ENCODE data around the gene ZCCHC2.
A peak's percentile ranks its signal among the peaks of the same experiment; 100 is the strongest.

Gene ZCCHC2

DNA sequence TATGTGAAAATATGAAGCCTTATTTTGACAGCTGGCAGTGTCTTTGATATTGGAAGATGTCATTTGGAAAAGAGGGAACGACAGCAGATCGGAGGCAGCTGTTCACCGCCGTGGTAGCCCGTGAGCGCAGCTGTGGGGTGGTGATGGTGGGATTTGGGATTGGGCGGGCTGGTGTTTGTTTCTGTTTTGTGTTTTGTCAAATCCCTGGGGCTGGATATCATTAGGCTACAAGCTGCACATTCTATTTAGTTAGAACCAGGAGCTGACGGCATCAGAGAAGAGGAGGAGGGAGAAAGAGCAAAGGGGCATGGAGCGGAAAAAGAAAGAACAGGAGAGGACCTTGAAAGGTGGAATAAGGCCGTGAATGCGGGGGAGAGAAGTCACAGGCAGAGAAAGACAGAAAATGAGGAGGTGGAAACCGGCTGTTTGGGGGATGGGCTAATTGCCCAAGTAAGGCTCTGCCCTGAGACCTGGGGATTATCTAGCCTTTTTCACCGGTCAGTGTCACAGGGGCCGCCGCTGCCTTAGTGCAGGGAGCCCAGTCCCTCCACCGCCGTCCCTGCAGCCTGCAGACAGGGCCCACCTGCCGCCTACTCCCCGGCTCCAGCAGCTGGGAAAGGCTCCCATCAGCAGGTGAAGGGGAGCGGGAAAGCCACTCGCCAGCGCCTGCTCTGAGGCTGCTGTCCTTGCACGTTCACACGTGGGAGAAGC is 88.0 kb downstream of the ZCCHC2 start:
- no peak for DNase-seq

DNA sequence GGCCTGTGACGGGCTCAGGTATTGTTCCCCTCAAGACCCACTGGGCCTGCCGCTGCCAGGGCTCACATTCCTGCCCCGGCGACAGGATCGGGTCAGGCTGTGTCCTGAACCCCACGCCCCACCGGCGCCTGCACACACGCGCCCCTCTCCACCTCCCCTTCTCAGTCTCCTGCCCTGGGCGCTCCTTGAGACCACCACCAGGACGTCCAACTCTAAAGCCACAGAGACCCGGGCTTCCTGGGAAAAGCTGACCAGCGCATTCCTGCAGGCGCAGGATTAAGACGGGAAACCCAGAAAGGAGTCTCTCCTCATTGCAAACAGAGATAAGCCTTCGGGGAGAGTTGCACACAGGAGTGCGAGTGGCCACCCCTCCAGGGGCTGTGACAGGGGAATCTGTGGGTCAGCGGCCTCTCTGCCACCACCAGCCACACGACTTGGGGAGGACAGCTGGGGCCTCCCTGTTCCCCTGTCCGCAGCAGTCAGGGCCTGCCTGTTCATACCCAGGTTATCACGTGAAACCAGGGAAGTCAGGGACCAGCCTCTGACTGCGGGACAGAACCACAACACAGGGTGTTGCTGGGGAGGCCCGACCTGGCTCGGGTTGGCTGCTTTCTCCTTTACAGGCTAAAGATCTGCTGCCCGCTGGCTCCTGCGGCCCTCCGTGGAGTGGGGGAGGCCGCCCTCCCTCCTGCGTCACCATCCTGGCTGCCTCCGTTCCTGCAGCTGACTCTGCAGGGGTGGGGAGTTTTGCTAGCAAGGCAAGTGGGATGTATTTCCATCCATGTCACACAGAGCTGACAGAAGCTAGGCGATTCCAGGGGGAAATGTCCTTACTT is 88.8 kb downstream of the ZCCHC2 start:
- DNase-seq: no peak

DNA sequence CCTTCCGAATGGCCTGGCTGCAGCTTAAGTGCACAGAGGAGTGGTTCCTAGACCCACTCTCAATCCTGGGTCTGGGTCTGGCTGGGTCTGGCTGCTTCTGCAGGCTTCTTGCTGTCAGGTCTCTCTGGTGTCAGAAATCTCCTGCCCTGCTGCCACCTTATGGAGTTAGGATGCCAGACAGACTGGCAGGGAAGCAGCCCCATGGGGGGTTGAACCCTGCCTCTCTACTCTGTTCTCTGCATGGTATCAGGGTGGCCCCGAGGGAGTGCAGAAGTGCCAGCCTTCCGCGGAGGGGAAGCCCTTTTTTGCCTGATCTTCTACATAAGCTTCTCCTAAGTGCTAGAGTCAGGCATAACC is 89.4 kb downstream of the ZCCHC2 start:
- no peak for DNase-seq

DNA sequence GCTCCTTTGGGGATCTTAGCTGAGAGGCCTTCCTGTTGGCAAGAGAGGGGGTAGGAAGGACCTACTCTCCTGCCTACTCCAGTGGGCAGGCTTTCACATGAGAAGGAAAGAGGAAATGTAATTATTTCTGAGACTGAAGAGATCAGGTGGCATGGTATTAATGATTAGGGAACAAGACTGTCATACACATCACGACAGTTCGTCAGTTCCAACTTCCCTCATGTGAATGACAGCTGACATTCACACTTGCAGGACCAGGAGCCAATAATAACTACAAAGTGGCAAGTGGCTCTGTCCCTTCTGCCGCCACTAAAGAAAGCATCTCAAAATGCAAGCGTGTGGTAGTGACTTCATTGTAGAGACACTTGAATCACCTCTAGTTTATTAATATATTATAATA is 90.0 kb downstream of the ZCCHC2 start:
- no peak for DNase-seq

DNA sequence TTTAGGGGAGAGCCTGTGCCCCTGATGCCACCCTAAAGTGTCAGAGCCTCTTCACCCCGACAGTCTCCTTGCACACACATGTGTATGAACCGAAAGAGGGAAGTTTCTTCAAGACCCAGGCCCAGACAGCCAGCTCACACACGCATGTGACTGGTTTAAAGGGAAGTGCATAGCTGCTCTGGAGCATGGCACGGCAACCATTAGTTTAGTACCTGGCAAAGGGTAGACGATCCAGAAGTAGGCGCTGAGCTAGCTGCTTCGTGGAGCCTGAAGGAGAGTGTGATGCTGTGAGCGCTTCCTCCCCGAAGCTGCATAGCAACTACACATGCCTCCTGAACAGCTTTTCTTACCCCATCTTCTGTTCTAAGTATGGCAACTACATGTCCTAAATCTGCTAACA is 91.7 kb downstream of the ZCCHC2 start:
- DNase-seq: no peak

DNA sequence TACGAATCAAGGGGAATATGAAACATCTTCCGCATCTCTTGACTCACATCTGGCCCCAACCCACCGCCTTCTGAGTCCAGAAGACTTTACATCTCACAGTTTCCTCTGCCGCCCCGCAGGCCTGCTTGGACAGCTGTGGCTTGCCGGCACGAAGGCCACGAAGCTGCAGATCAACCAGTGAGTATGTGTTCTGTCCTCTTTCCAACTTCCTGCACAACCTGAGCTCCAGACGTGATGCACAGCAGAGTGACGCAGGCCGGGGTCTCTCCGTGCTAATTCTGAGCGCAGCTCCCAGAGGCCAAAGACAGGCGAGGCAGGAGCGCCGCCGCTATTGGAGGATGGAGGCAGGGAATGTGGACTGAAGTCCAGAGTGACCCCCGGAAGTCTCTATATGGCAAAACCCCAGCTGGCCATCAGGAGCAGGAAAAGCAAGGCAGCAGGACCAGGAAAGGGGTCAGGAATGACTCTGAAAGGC is 93.5 kb downstream of the ZCCHC2 start:
- no peak for DNase-seq

DNA sequence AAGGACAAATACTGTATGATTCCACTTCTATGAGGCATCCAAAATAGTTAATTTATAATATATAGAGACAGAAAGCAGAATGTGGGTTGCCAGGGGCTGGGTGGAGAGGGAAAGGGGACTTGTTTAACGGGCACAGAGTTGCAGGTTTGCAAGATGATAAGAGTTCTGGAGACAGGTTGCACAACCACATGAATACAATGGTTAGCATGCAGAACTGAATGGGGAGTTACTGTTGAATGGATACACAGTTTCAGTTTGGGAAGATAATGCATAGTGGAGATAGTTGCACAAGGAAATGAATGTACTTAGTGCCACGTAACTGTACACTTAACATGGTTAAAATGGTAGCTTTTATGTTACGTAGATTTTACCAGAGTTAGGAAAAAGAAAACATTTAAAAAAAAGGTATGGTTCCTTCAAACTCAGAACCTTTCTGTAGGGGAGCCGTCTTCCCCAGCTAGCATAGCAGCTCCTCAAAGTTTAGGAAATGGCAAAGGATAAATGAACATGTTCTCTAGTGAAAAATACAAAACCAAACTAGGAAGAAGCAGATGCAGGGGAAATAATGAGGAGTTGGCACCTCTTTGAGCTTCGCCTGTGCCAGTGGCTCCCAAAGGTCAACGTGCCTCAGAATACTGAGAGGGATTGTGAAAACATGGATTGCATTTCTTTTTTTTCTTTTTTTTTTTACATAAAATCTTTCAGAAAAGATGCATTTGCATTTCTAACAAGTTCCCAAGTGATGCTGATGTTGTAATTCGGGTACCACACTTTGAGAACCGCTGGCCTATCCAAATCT is 95.2 kb downstream of the ZCCHC2 start:
- no peak for DNase-seq

DNA sequence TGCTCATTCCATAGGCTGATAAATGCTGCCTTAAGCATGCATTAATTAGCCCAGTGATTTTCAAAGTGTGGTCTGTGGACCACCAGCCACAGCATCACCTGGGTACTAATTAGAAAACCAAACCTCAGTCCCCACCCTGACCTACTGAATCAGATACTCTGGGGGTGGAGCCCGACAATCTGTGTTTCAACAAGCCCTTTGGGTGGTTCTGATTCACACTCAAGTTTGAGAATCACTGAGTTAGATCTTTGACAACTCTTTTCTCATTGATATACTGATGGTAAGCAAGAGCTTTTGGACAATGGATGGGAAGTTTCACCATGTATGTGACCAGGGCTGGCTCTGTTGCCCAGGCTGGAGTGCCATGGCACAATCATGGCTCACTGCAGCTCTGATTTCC is 95.9 kb downstream of the ZCCHC2 start:
- DNase-seq: no peak

DNA sequence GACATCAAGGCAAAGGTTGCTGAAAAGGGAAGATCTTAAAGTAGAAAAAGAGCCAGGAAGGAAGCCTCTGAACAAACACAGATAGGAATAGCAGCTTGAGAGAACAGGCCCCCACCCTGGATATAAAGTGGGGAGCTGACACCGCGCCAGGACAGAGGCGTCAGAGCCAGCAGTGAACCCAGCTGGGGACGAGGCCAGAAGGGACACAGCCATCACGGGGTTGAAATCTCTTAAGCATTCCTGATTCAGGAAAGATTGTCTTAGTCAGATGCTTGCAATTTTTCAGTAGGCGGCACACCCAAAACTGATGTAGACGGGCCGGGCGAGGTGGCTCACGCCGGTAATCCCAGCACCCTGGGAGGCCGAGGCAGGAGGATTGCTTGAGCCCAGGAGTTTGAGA is 98.7 kb downstream of the ZCCHC2 start:
- DNase-seq: no peak

DNA sequence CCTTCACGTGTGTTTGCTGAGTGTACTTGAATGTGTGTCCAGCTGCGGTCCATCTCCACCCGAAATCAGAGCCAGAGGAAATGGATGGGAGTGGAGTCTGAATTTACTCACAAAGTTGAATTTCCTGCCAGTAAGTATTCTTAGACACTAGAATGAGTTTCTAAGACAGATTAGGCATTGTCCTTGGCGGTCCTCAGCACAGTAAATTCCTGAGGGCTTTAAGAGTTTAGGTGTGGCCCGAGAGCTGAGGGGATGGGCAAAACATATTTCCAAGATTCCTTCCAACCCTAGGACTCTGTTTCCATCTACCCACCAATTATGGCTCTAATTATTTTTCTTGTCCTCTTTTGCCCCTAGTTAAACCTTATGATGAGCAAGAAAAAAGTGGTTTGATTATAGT is 102.2 kb downstream of the ZCCHC2 start:
- peak; percentile 40 for DNase-seq

All from femur (tissue), 1 donor.